ENCODE data around the gene SLC39A6. TPM values are rescaled to one million over a fixed set of nuclear protein-coding genes. Genes with fewer than 3 reads are reported as not detected.
"Not testable (repeated sequence)": the region's sequence is repeated elsewhere in the genome, so short reads cannot be mapped to it uniquely, and the experiment has no call there.

SLC39A6 gene
- total RNA-seq, 1 experiment from 2014 or later, result 47.6 TPM

DNA sequence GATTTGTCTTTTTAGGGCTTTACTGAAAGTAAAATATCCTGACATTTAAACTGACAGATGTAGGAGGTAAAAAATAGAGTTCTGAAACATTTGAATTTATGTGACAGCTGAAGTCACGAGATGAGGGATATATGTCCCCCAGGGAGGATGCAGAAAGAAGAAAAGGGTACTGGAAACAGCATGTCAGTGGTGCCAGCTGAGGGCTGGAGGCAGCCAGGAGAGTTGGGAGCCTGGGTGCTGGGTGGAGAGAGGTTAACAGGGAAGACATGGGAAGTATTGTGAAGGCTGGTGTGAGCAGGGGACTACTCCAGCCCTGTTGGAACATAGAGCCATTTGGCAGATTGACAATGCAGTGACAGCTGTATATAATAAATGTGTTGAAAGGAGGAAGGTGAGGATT lies 46.3 kb upstream of the SLC39A6 start:
- H3K4me3 ChIP-seq (ENCODE audit: low read depth in 2 of 2, low read length in 2 of 2), result no peak overlapping the region
- ChIA-PET CTCF (no interaction called here), POLR2A (no interaction called here)
- peaks cover 7% of the 10 kb centered on the region; the same call in 1 of the 2 replicates for H3K36me3 ChIP-seq (ENCODE audit: control insufficient read depth, insufficient read depth, low read length)
- DNase-seq (ENCODE audit: low read depth, low spot score), result no peak
- no peak for ATAC-seq
- BruUV-seq (replicated peaks), result no TSS peak
- H3K27me3 ChIP-seq (ENCODE audit: control insufficient read depth, insufficient read depth, low read length), result no peaks in the 10 kb centered on the region
- intact Hi-C loops (cut with micrococcal nuclease; ENCODE audit: unreplicated experiment) (no loop called here), in situ Hi-C loops (cut with HindIII; ENCODE audit: low pct_unique_long_range_greater_than_20kb, low sequenced_read_pairs) (no loop called here)
- no peak overlapping the region for H3K27ac ChIP-seq (ENCODE audit: low read length)
- H3K4me1 ChIP-seq (ENCODE audit: control insufficient read depth, insufficient read depth, low read length), result no peaks in the 10 kb centered on the region
- TF ChIP-seq, protein P1, sequence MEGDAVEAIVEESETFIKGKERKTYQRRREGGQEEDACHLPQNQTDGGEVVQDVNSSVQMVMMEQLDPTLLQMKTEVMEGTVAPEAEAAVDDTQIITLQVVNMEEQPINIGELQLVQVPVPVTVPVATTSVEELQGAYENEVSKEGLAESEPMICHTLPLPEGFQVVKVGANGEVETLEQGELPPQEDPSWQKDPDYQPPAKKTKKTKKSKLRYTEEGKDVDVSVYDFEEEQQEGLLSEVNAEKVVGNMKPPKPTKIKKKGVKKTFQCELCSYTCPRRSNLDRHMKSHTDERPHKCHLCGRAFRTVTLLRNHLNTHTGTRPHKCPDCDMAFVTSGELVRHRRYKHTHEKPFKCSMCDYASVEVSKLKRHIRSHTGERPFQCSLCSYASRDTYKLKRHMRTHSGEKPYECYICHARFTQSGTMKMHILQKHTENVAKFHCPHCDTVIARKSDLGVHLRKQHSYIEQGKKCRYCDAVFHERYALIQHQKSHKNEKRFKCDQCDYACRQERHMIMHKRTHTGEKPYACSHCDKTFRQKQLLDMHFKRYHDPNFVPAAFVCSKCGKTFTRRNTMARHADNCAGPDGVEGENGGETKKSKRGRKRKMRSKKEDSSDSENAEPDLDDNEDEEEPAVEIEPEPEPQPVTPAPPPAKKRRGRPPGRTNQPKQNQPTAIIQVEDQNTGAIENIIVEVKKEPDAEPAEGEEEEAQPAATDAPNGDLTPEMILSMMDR (IDR thresholded peaks at IDR 0.05), result no peak
- no peak for TF ChIP-seq TCF7L2 (IDR thresholded peaks at IDR 0.05; ENCODE audit: low read depth, low read length)
- TF ChIP-seq, protein P2, sequence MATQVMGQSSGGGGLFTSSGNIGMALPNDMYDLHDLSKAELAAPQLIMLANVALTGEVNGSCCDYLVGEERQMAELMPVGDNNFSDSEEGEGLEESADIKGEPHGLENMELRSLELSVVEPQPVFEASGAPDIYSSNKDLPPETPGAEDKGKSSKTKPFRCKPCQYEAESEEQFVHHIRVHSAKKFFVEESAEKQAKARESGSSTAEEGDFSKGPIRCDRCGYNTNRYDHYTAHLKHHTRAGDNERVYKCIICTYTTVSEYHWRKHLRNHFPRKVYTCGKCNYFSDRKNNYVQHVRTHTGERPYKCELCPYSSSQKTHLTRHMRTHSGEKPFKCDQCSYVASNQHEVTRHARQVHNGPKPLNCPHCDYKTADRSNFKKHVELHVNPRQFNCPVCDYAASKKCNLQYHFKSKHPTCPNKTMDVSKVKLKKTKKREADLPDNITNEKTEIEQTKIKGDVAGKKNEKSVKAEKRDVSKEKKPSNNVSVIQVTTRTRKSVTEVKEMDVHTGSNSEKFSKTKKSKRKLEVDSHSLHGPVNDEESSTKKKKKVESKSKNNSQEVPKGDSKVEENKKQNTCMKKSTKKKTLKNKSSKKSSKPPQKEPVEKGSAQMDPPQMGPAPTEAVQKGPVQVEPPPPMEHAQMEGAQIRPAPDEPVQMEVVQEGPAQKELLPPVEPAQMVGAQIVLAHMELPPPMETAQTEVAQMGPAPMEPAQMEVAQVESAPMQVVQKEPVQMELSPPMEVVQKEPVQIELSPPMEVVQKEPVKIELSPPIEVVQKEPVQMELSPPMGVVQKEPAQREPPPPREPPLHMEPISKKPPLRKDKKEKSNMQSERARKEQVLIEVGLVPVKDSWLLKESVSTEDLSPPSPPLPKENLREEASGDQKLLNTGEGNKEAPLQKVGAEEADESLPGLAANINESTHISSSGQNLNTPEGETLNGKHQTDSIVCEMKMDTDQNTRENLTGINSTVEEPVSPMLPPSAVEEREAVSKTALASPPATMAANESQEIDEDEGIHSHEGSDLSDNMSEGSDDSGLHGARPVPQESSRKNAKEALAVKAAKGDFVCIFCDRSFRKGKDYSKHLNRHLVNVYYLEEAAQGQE (IDR thresholded peaks at IDR 0.05; ENCODE audit: insufficient read depth in 1 of 2, low read depth in 2 of 2, low read length in 1 of 2), result no peak
- TF ChIP-seq SIN3A (IDR thresholded peaks at IDR 0.05; ENCODE audit: borderline replicate concordance, insufficient read depth, low read depth, low read length), result no peak
- TF ChIP-seq POLR2AphosphoS5 (IDR thresholded peaks at IDR 0.05; ENCODE audit: low read depth, low read length), result no peak
- no peaks in the 10 kb centered on the region for H3K9me3 ChIP-seq (ENCODE audit: control insufficient read depth, insufficient read depth, low read depth, low read length)

DNA sequence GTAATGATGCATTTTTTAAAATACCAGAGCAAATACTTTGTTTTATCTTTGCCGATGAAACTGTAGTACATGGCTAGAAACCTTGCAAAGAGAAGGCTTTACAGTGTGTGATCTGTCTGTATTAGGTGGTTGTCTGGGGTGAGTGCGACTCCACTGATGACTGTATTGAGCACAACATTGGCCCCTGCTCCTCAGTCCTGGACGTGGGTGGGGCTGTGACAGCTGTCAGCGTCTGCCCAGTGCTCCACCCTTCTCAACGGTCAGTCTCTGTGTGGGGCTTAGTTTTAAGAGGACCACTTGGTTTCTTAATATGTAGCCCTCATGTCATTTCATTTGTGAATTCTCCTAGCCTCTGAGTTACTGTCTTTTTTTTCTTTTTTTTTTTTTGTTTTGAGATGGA lies 40.8 kb upstream of the SLC39A6 start:
- in situ Hi-C loops (cut with HindIII; ENCODE audit: low pct_unique_long_range_greater_than_20kb, low sequenced_read_pairs) (no loop called here), intact Hi-C loops (cut with micrococcal nuclease; ENCODE audit: unreplicated experiment) (no loop called here)
- CTCF ChIA-PET, result no interaction called here

DNA sequence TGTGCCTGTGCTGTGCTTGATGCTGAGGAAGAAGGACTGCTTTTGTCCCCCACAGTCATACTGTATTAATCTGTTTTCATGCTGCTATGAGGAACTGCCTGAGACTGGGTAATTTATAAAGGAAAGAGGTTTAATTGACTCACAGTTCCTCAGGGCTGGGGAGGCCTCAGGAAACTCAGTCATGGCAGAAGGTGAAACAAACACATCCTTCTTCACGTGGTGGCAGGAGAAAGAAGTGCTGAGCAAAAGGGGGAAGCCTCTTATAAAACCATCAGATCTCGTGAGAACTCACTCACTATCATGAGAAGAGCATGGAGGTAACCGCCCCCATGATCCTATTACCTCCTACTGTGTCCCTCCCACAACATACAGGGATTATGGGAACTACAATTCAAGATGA lies 39.2 kb upstream of the SLC39A6 start:
- intact Hi-C loops (cut with micrococcal nuclease; ENCODE audit: unreplicated experiment); H3K27ac ChIP-seq (ENCODE audit: low read length); H3K27me3 ChIP-seq (ENCODE audit: control insufficient read depth, insufficient read depth, low read length); BruUV-seq (replicated peaks); CTCF ChIA-PET; H3K4me1 ChIP-seq (ENCODE audit: control insufficient read depth, insufficient read depth, low read length); in situ Hi-C loops (cut with HindIII; ENCODE audit: low pct_unique_long_range_greater_than_20kb, low sequenced_read_pairs); ATAC-seq; H3K4me3 ChIP-seq (ENCODE audit: low read depth in 2 of 2, low read length in 2 of 2); H3K9me3 ChIP-seq (ENCODE audit: control insufficient read depth, insufficient read depth, low read depth, low read length); POLR2A ChIA-PET; DNase-seq (ENCODE audit: low read depth, low spot score): not testable (repeated sequence)
- H3K36me3 ChIP-seq (ENCODE audit: control insufficient read depth, insufficient read depth, low read length), result peaks cover 13% of the 10 kb centered on the region; the same call in 1 of the 2 replicates

More for the DNA sequence above, 40.8 kb upstream of the SLC39A6 start:
- Histone ChIP-seq H3K27ac (ENCODE audit: low read length) (no peak overlapping the region), H3K36me3 (ENCODE audit: control insufficient read depth, insufficient read depth, low read length) (peaks cover 11% of the 10 kb centered on the region; the same call in 1 of the 2 replicates), H3K9me3 (ENCODE audit: control insufficient read depth, insufficient read depth, low read depth, low read length) (no peaks in the 10 kb centered on the region), H3K4me1 (ENCODE audit: control insufficient read depth, insufficient read depth, low read length) (no peaks in the 10 kb centered on the region), H3K4me3 (ENCODE audit: low read depth in 2 of 2, low read length in 2 of 2) (no peak overlapping the region), H3K27me3 (ENCODE audit: control insufficient read depth, insufficient read depth, low read length) (no peaks in the 10 kb centered on the region)
- TF ChIP-seq, protein P2 (IDR thresholded peaks at IDR 0.05; ENCODE audit: insufficient read depth in 1 of 2, low read depth in 2 of 2, low read length in 1 of 2), result no peak
- TF ChIP-seq POLR2AphosphoS5 (IDR thresholded peaks at IDR 0.05; ENCODE audit: low read depth, low read length) (no peak), TCF7L2 (IDR thresholded peaks at IDR 0.05; ENCODE audit: low read depth, low read length) (no peak), SIN3A (IDR thresholded peaks at IDR 0.05; ENCODE audit: borderline replicate concordance, insufficient read depth, low read depth, low read length) (no peak)
- TF ChIP-seq, protein P1 (IDR thresholded peaks at IDR 0.05), result no peak
- POLR2A ChIA-PET, result no interaction called here
- DNase-seq (ENCODE audit: low read depth, low spot score) (no peak), ATAC-seq (no peak)
- BruUV-seq (replicated peaks), result no TSS peak

Measured in Panc1 (cell line).